ENCODE measurements around the gene RPS6KA5.

RPS6KA5 gene

GRCh38 chr14:90903101-90903500 lies 157.3 kb downstream of the RPS6KA5 start:
- intact Hi-C loops (cut with DNase I) = loop anchor here (5.0 to 10.0 kb wide), 2 partner anchors 162 to 269 kb away; partner anchors contain the start of gene RPS6KA5
- DNase-seq = peak in 41 of 42 donors; percentile 27 to 88 (median 73)

GRCh38 chr14:90900476-90901083 lies 159.9 kb downstream of the RPS6KA5 start:
- no peak for DNase-seq
- intact Hi-C loops (cut with DNase I) = loop anchor here (5.0 to 10.0 kb wide), 2 partner anchors 164 to 272 kb away; partner anchors contain the start of gene RPS6KA5

DNA sequence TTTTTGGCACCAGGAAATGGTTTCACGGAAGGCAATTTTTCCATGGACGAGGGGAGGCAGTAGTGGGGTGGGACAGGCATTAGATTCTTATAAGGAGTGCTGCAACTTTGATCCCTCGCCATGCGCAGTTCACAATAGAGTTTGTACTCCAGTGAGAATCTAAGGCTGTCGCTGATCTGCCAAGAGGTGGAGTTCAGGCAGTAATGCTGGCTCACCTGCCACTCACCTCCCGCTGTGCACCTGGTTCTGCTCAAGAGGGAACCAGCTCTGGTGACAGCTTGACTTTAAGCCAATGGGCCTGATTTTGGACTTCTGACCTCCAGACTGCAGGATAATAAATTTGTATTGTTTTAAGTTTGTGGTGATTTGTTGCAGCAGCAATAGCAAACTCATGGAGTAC lies 163.4 kb downstream of the RPS6KA5 start:
- intact Hi-C loops (cut with DNase I) = no loop called here
- no peak for DNase-seq

DNA sequence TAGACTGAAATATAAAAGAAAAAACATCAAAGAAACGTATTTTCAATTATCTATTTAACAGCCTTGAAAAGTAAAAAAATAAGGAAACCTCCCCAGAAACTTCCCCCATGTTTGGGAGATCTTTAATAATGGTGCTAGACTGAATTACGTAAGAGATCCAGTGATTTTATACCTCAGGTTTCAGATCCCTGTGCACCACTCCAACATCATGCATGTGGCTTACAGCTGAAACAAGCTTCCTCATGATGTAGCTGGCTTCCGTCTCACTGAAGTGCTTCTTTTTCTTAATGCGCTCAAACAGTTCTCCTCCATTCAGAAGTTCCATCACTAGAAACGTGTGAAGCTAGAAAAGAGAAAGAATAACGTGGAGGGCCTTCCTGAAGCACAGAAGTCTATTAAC lies 166.2 kb downstream of the RPS6KA5 start:
- intact Hi-C loops (cut with DNase I) = no loop called here
- no peak for DNase-seq

GRCh38 chr14:90893510-90893909 lies 166.9 kb downstream of the RPS6KA5 start:
- no peak for DNase-seq
- intact Hi-C loops (cut with DNase I) = no loop called here

GRCh38 chr14:90892970-90893369 lies 167.5 kb downstream of the RPS6KA5 start:
- DNase-seq = no peak
- intact Hi-C loops (cut with DNase I) = no loop called here

DNA sequence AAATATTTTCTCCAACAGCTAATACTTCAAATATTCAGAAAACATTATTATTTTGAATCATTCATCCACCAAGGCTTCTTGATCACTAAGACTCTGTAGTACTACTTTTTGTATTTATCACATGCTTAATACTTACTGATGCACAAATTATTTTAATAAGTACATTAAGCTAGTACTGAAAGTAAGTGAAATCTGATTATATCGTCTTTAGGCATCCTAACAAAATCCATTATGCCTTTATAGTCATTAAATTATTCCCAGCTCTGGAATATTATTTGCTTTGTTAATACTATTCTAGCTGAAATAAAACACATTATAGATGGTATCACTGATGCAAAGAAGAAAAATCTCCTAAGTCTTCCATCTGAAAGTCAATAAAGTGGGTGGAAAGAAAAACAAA lies 169.1 kb downstream of the RPS6KA5 start:
- no peak for DNase-seq
- intact Hi-C loops (cut with DNase I) = no loop called here

- no peak for DNase-seq
- intact Hi-C loops (cut with DNase I) = no loop called here
Observed at GRCh38 chr14:90890322-90891020, 170.0 kb downstream of the RPS6KA5 start.

- no peak for DNase-seq
- intact Hi-C loops (cut with DNase I) = no loop called here
Observed at GRCh38 chr14:90886297-90886815, 174.1 kb downstream of the RPS6KA5 start.

- intact Hi-C loops (cut with DNase I) = no loop called here
- DNase-seq = no peak
Observed at GRCh38 chr14:90883782-90884181, 176.7 kb downstream of the RPS6KA5 start.

- intact Hi-C loops (cut with DNase I) = no loop called here
- DNase-seq = no peak
Observed at GRCh38 chr14:90883197-90883596, 177.2 kb downstream of the RPS6KA5 start.

DNA sequence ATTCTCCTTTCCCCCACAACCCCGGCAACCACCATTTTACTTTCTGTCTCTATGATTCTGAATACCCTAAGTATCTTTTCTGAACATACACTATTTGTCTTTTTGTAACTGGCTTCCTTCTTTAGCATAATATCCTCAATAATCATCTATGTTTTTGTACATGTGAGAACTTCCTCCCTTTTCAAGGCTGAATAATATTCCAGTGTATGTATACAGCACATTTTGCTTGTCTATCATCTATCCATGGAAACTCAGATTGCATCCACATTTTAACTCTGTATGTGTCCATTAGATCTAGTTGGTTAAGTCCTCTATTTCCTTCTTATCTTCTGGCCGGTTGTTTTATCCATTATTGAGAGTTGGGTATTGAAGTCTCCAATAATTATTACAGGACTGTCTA lies 180.2 kb downstream of the RPS6KA5 start:
- intact Hi-C loops (cut with DNase I) = no loop called here
- no peak for DNase-seq

- intact Hi-C loops (cut with DNase I) = no loop called here
- DNase-seq = no peak
Observed at GRCh38 chr14:90874599-90874998, 185.8 kb downstream of the RPS6KA5 start.

DNA sequence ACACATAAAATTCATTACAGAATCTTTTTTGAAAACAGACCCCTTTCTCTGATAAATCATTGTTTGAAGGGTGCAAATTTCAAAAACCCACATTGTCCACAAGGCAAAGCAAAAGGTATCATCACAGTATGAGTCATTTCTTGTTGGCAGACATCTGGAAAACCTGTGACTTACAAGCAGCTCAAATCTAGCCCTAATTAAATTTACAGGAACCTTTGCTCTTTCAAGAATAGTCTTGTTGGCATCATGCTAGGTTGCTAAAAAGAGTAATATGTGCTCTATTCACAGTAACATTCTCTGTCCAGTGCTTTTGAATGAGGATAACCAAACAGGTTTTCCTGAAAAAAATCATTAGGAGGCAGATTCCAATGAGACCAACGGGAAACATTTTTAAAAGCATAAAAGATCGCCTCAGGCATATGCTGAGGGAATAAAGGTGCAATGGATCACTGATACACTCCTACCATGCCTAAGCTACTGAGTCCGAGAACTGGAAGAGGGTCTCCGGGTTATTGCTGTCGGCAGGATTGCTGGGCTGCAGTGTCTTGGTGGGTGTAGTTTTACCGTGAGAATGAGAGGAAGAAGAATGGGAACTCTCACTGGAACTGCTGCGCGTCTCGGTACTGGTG lies 188.7 kb downstream of the RPS6KA5 start:
- no peak for DNase-seq
- intact Hi-C loops (cut with DNase I) = no loop called here

DNA sequence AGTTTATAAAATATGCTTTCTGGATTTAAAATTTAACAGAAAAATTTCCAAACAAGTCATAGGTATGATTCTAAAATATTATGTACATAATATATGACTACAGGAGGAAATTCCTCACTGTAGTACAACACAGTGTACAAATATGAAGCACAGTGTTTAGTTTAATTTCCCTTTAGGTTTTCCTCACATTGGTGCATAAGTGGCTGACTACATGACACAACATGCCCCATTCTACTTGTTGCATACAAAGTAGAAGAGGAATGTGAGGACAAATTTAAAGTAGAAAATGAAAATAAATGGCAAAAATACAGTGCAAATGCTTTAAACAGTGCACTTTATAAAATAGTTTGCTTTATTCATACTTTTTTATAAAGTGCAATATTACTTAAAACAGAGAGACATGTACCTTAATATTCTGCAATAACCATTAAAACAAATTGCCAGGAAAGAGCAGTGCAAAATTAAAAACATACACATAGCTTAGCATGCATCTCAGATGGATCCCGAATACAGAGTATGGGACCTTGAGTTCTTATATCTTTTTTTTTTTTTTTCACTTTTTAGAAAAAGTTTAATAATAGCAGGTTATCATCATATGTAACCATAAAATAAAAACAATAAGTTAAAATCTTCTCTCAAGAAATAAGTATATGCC lies 189.4 kb downstream of the RPS6KA5 start:
- intact Hi-C loops (cut with DNase I) = no loop called here
- no peak for DNase-seq

DNA sequence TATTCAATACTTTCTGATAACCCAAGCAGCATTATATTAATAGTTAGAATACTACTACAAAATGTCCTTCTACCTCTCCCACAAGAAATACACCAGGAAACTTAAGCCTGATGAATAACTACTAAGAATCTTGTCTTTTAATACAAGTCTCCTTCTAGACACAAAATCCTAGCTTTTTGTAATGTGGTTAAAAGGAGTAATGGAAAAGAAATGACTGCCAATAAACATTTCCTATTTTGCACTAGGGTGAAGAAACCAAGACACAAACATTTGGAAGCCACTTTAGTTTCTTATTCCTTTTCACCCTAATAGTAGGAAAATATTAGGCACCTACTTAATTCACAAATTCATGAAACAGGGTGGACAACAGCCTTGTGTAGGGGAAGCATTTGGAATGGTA lies 192.9 kb downstream of the RPS6KA5 start:
- intact Hi-C loops (cut with DNase I) = no loop called here
- no peak for DNase-seq

DNA sequence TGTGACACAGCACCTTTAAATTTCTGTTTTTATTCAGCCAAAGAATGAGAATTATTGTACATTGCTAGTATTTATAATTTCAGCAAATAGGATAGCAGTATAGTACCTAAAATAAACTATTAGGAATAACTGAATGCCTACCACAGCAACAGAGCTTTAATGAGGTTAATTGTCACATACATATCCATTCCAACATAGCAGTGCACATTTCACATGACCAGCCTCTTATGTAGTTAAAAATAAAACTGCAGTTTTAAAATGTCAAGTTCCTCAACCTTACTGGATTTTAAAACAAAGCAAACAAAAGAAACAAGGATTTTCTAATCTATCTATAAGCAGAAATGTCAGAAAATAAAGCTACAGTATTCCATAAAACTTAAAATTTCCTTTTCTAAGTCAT lies 193.6 kb downstream of the RPS6KA5 start:
- intact Hi-C loops (cut with DNase I) = no loop called here
- no peak for DNase-seq

GRCh38 chr14:90864741-90865140 lies 195.7 kb downstream of the RPS6KA5 start:
- DNase-seq = no peak
- intact Hi-C loops (cut with DNase I) = no loop called here

GRCh38 chr14:90858511-90858910 lies 201.9 kb downstream of the RPS6KA5 start:
- intact Hi-C loops (cut with DNase I) = no loop called here
- no peak for DNase-seq

DNA sequence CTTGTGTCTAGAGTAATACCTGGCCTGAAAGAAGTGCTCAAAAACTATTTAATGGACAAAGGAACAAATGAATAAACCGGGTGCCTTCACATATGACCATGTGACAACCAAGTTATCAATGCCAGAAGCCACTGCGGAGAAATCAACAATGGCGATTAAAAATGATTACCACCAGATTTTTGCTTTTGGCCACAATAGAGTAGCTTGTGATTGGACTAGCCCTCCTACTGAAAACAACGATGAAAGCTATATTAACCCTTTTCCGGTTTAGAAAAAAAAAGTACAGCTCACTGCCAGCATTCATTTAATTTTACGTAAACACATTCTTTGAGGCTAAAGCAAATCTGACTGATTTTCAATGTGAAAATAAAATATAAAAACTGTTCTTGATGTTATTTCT lies 202.6 kb downstream of the RPS6KA5 start:
- intact Hi-C loops (cut with DNase I) = no loop called here
- no peak for DNase-seq
